Skeletal muscle satellite cell (primary cell): Measurements from ENCODE around the gene NOC4L.
"Not testable (repeated sequence)": the region's sequence is repeated elsewhere in the genome, so short reads cannot be mapped to it uniquely, and the experiment has no call there.

Experiments used
- H3K27me3 ChIP-seq: 2 replicates; pipeline ENCODE4 v1.7.0; 2013; ENCODE audit warnings: low read length; ENCODE audit not compliant: control insufficient read depth, insufficient read depth
- H3K36me3 ChIP-seq: 2 replicates; pipeline ENCODE4 v1.7.0; 2013; ENCODE audit warnings: mild to moderate bottlenecking, control low read depth, low read length; ENCODE audit not compliant: insufficient read depth
- H3K4me1 ChIP-seq: 2 replicates; pipeline ENCODE4 v1.7.0; 2013; ENCODE audit warnings: low read length; ENCODE audit not compliant: control insufficient read depth, insufficient read depth
- H3K4me2 ChIP-seq: 2 replicates; pipeline ENCODE4 v1.7.0; 2013; ENCODE audit warnings: mild to moderate bottlenecking, low read length
- H3K4me3 ChIP-seq: 2 replicates; pipeline ENCODE4 v1.7.0; 2013; ENCODE audit warnings: low read length
- H3K9ac ChIP-seq: 2 replicates; pipeline ENCODE4 v1.7.0; 2013; ENCODE audit warnings: mild to moderate bottlenecking, low read depth, low read length, moderate library complexity
- H3K9me3 ChIP-seq: replicated peaks from 2 replicates; pipeline ENCODE4 v1.7.0; 2013; ENCODE audit warnings: mild to moderate bottlenecking, control low read depth, low read length

Gene NOC4L

GRCh38 chr12:132125736-132126135 lies 18.5 kb upstream of the NOC4L start:
- H3K27me3 ChIP-seq, result no peaks in the 10 kb centered on the region
- H3K4me3 ChIP-seq, result no peak overlapping the region
- no peaks in the 10 kb centered on the region for H3K4me1 ChIP-seq
- peaks cover 63% of the 10 kb centered on the region for H3K36me3 ChIP-seq
- H3K9me3 ChIP-seq, result no peaks in the 10 kb centered on the region
- no peak overlapping the region for H3K4me2 ChIP-seq
- H3K9ac ChIP-seq, result no peak overlapping the region

GRCh38 chr12:132127041-132127440 lies 17.2 kb upstream of the NOC4L start:
- Histone ChIP-seq H3K36me3 (peaks cover 63% of the 10 kb centered on the region), H3K9me3 (no peaks in the 10 kb centered on the region), H3K4me3 (no peak overlapping the region), H3K4me2 (no peak overlapping the region), H3K27me3 (no peaks in the 10 kb centered on the region), H3K4me1 (no peaks in the 10 kb centered on the region), H3K9ac (no peak overlapping the region)

- no peak overlapping the region for H3K9ac ChIP-seq
- H3K4me1 ChIP-seq, result no peaks in the 10 kb centered on the region
- H3K36me3 ChIP-seq, result peaks cover 60% of the 10 kb centered on the region
- H3K27me3 ChIP-seq, result no peaks in the 10 kb centered on the region
- no peak overlapping the region for H3K4me3 ChIP-seq
- no peaks in the 10 kb centered on the region for H3K9me3 ChIP-seq
- no peak overlapping the region for H3K4me2 ChIP-seq
These were observed 15.2 kb upstream of the NOC4L start for GRCh38 chr12:132129007-132129406.

DNA sequence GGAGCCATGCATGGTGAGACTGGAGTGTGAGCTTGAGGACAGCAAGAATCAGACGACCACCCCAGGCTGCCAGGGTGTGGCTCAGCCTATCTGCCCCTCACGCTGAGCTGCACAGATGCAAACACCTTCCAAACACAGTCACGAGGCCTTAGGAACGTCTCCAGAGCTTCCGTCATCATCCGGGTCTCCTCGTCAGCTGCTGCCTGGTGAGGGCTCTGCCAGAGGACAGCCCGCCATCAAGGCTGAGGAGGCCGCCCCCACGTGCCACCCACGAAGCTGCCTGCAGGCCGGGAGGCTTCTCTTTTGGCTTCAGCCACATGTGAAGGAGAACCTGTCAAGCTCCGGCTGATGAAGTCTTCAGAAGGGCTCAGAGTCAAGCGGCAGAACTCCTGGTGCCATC lies 13.6 kb upstream of the NOC4L start:
- H3K4me2 ChIP-seq, result no peak overlapping the region
- no peak overlapping the region for H3K9ac ChIP-seq
- H3K36me3 ChIP-seq, result peaks cover 44% of the 10 kb centered on the region
- no peaks in the 10 kb centered on the region for H3K4me1 ChIP-seq
- no peaks in the 10 kb centered on the region for H3K27me3 ChIP-seq
- no peak overlapping the region for H3K4me3 ChIP-seq
- no peaks in the 10 kb centered on the region for H3K9me3 ChIP-seq

DNA sequence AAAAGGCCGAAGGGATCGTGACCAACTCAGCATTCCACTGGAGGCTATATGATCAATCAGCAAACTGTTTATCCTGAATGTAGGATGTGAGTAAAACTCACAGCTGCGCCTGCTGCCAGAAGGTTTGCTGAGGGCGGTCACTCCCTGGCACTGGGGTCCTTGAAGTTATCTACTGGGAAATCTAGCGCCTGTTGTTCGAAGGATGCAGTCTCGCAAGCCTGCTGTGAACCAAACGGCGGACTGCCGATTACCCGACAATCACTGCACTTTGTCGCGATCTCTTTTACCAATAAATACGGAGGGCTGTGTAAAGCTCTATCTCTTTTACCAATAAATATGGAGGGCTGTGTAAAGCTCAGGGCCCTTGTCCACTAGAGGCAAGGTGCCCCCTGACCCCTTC lies 13.0 kb upstream of the NOC4L start:
- Histone ChIP-seq H3K4me2 (no peak overlapping the region), H3K4me1 (no peaks in the 10 kb centered on the region), H3K36me3 (peaks cover 39% of the 10 kb centered on the region), H3K9ac (no peak overlapping the region), H3K9me3 (no peaks in the 10 kb centered on the region), H3K27me3 (no peaks in the 10 kb centered on the region), H3K4me3 (no peak overlapping the region)

GRCh38 chr12:132131952-132132351 lies 12.3 kb upstream of the NOC4L start:
- Histone ChIP-seq H3K9me3 (no peaks in the 10 kb centered on the region), H3K4me1 (no peaks in the 10 kb centered on the region), H3K36me3 (peaks cover 31% of the 10 kb centered on the region), H3K9ac (no peak overlapping the region), H3K4me2 (no peak overlapping the region), H3K4me3 (no peak overlapping the region), H3K27me3 (no peaks in the 10 kb centered on the region)

DNA sequence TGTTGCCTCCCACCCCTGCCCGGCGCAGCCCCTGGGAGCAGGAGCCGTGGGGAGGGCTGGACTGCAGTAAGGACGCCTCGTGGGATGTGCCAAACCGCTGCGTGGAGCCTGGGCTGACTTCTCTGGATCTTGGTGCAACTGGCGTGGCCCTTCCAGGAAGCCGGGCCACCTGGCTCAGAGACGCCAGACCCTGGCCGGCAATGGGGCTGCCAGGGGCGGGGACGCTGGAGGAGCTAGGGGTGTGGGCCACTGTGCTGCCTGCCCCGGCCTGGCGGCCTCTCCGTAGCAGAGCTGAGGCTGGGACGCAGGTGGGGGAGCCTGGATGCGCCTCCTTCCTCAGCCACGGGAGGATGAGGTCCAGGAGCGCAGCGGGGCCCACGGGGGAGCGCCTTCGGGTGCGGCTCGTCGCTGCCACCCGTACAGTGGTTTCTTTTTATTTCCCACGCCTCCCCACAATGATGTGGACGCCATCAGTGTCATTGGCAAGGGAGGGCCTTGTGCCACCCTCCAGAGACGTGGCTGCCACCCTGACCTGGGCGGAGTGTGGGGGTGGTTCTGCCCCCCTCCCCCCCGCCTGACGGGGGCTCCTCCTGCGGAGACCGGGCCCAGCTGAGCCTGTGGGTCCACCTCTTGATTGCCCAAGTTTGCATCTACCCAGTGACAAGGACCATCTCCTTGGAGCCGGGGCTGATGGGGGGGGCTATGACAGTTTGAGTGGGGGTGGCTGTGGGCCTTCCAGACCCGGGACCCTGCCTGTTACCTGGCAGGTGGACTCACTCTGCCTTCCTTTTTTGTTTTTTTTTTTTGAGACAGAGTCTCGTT lies 11.4 kb upstream of the NOC4L start:
- Histone ChIP-seq H3K4me3 (no peak overlapping the region), H3K9ac (no peak overlapping the region), H3K9me3 (no peaks in the 10 kb centered on the region), H3K4me2 (no peak overlapping the region), H3K27me3 (no peaks in the 10 kb centered on the region), H3K36me3 (peaks cover 23% of the 10 kb centered on the region), H3K4me1 (no peaks in the 10 kb centered on the region)

GRCh38 chr12:132133952-132134652 lies 10.2 kb upstream of the NOC4L start:
- Histone ChIP-seq H3K36me3 (peaks cover 15% of the 10 kb centered on the region), H3K27me3 (no peaks in the 10 kb centered on the region), H3K9ac (no peak overlapping the region), H3K4me1 (no peaks in the 10 kb centered on the region), H3K4me2 (no peak overlapping the region), H3K9me3 (no peaks in the 10 kb centered on the region), H3K4me3 (no peak overlapping the region)

- H3K36me3 ChIP-seq, result peaks cover 17% of the 10 kb centered on the region
- H3K4me1 ChIP-seq, H3K9me3 ChIP-seq, H3K9ac ChIP-seq, H3K4me3 ChIP-seq, H3K4me2 ChIP-seq, H3K27me3 ChIP-seq: not testable (repeated sequence)
These were observed 9.5 kb upstream of the NOC4L start for GRCh38 chr12:132134653-132135183.

- not testable (repeated sequence) for H3K27me3 ChIP-seq, H3K9me3 ChIP-seq, H3K4me1 ChIP-seq, H3K4me2 ChIP-seq, H3K4me3 ChIP-seq, H3K9ac ChIP-seq
- peaks cover 32% of the 10 kb centered on the region for H3K36me3 ChIP-seq
These were observed 8.0 kb upstream of the NOC4L start for GRCh38 chr12:132136226-132136625.

- Histone ChIP-seq H3K4me2 (no peak overlapping the region), H3K9ac (no peak overlapping the region), H3K4me3 (no peak overlapping the region), H3K36me3 (peaks cover 35% of the 10 kb centered on the region), H3K4me1 (peaks cover 2% of the 10 kb centered on the region), H3K27me3 (no peaks in the 10 kb centered on the region), H3K9me3 (no peaks in the 10 kb centered on the region)
These were observed 6.7 kb upstream of the NOC4L start for GRCh38 chr12:132137483-132138125.
